ENCODE results near the gene FMNL2.

Gene FMNL2

GRCh38 chr2:152557273-152557888, 222.4 kb downstream of the FMNL2 start:
- H3K27ac ChIP-seq: no peak overlapping the region
- TF ChIP-seq ZFX (IDR thresholded peaks at IDR 0.05; ENCODE audit: borderline replicate concordance): no peak
- TF ChIP-seq, protein P1, sequence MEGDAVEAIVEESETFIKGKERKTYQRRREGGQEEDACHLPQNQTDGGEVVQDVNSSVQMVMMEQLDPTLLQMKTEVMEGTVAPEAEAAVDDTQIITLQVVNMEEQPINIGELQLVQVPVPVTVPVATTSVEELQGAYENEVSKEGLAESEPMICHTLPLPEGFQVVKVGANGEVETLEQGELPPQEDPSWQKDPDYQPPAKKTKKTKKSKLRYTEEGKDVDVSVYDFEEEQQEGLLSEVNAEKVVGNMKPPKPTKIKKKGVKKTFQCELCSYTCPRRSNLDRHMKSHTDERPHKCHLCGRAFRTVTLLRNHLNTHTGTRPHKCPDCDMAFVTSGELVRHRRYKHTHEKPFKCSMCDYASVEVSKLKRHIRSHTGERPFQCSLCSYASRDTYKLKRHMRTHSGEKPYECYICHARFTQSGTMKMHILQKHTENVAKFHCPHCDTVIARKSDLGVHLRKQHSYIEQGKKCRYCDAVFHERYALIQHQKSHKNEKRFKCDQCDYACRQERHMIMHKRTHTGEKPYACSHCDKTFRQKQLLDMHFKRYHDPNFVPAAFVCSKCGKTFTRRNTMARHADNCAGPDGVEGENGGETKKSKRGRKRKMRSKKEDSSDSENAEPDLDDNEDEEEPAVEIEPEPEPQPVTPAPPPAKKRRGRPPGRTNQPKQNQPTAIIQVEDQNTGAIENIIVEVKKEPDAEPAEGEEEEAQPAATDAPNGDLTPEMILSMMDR (IDR thresholded peaks at IDR 0.05): no peak

DNA sequence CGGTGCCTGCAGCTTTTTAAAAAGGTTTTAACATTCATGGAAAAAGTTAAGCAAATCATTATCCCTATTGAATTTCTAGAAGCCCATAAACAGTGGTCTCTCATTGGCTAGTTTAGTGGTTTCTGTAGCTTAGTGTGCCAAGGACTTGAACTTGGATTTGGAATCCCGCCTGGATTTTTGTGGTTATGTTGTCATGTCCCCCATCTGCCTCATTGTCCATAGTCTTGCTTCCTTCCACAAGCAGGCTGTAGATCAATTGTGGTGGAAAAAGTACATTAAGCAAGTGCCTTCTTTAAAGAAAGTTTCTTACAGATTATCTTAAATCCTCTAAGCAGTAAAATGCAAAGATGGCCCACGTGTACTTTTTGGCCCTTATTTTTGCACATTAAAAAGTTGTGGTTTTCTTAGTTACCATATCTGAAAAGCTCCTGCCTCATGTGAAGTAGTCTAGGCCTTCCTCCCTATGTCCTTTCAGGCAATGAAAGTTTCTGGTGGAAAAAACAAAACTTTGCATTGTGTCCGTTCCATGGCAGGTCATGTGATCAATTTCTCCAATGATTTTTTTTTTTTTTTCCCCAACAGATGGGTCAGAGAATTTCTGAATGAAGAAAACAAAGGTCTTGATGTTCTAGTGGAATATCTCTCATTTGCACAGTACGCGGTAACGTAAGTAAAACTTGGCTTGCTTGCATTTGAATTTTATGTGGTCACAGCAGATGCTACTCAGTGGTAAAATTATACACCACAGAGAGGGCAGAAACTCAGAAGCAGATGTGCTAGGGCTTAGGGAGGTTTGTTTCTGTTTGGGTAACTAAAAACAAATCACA, 223.4 kb downstream of the FMNL2 start:
- H3K27ac ChIP-seq: no peak overlapping the region
- TF ChIP-seq ZFX (IDR thresholded peaks at IDR 0.05; ENCODE audit: borderline replicate concordance): no peak
- TF ChIP-seq, protein P1 (IDR thresholded peaks at IDR 0.05): no peak

DNA sequence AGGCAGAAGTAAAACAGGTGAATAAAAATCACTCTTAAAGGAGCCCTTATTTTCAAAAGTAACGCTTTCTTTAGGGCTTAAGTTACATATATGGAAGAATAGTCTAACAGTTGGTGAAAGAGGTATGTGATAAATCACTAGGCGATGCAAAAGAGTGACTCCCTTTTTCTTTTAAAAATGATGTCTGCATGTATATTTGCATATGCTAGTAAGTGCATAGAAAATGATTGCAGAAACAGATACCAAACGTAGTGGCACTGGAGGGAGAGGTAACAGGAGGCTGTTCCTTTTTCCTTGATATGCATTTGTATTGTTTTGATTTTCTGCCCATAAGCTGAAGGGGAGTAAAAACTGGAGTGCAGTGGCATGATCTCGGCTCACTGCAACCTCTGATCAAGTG, 224.0 kb downstream of the FMNL2 start:
- TF ChIP-seq, protein P1 (IDR thresholded peaks at IDR 0.05): no peak
- no peak for TF ChIP-seq ZFX (IDR thresholded peaks at IDR 0.05; ENCODE audit: borderline replicate concordance)
- H3K27ac ChIP-seq: no peak overlapping the region

DNA sequence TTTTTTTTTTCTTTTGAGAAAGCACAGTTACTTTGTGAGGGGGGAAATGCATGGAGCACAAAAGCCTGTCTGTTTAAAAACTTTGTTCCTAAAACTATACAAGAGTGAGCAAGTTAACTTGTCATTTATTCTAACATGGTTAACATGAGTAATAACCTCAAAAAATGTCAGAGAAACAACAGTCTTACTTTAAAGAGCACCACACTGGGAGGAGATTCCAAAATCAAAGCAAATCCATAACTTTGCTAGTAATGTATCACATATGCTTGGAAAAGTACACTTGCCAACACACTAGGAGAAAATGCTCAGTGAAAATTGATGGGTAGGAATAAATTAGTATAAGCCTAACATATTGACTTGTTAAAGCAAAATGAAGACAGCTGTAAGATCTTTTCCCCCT, 225.2 kb downstream of the FMNL2 start:
- TF ChIP-seq, protein P1 (IDR thresholded peaks at IDR 0.05): no peak
- no peak for TF ChIP-seq ZFX (IDR thresholded peaks at IDR 0.05; ENCODE audit: borderline replicate concordance)
- no peak overlapping the region for H3K27ac ChIP-seq

- H3K27ac ChIP-seq: no peak overlapping the region
- no peak for TF ChIP-seq ZFX (IDR thresholded peaks at IDR 0.05; ENCODE audit: borderline replicate concordance)
- TF ChIP-seq, protein P1 (IDR thresholded peaks at IDR 0.05): no peak
Observed at GRCh38 chr2:152560873-152561595, 226.1 kb downstream of the FMNL2 start.

GRCh38 chr2:152562198-152562884, 227.4 kb downstream of the FMNL2 start:
- TF ChIP-seq ZFX (IDR thresholded peaks at IDR 0.05; ENCODE audit: borderline replicate concordance): no peak
- TF ChIP-seq, protein P1 (IDR thresholded peaks at IDR 0.05): no peak
- no peak overlapping the region for H3K27ac ChIP-seq
